NCI-H82 (cell line): ENCODE results near the gene DHPS.
"Not testable (repeated sequence)": the region's sequence is repeated elsewhere in the genome, so short reads cannot be mapped to it uniquely, and the experiment has no call there.

Experiments used
- DNase-seq: peaks from one replicate; lab custom pipeline; 2025; lab: John Stamatoyannopoulos, UW

Gene DHPS

GRCh38 chr19:12705654-12706331, 24.1 kb upstream of the DHPS start:
- no peak for DNase-seq

- no peak for DNase-seq
These were observed 23.5 kb upstream of the DHPS start for GRCh38 chr19:12705169-12705568.

- peak; percentile 97 for DNase-seq
These were observed 21.4 kb upstream of the DHPS start for GRCh38 chr19:12703046-12703445.

GRCh38 chr19:12701596-12702282, 20.1 kb upstream of the DHPS start:
- DNase-seq, result peak; percentile 43

GRCh38 chr19:12698138-12698537, 16.5 kb upstream of the DHPS start:
- no peak for DNase-seq

- not testable (repeated sequence) for DNase-seq
These were observed 15.7 kb upstream of the DHPS start for GRCh38 chr19:12697425-12697824.

GRCh38 chr19:12696366-12697335, 15.0 kb upstream of the DHPS start, which contains the start of gene FBXW9:
Gene FBXW9 (minus strand): TSS chr19:12696631. CDS start chr19:12696581, 50 bp downstream.
- peak; percentile 98 for DNase-seq

GRCh38 chr19:12695997-12696365, 14.3 kb upstream of the DHPS start:
- DNase-seq, result no peak

- no peak for DNase-seq
These were observed 13.8 kb upstream of the DHPS start for GRCh38 chr19:12695514-12695913.

- DNase-seq, result no peak
These were observed 13.4 kb upstream of the DHPS start for GRCh38 chr19:12695096-12695495.

- no peak for DNase-seq
These were observed 13.0 kb upstream of the DHPS start for GRCh38 chr19:12694641-12695040.

GRCh38 chr19:12692960-12693359, 11.3 kb upstream of the DHPS start:
- no peak for DNase-seq

- DNase-seq, result no peak
These were observed 8.0 kb upstream of the DHPS start for GRCh38 chr19:12689581-12690216.

- no peak for DNase-seq
These were observed 7.3 kb upstream of the DHPS start for GRCh38 chr19:12689012-12689411.

- DNase-seq, result no peak
These were observed 6.0 kb upstream of the DHPS start, which contains the start of gene GNG14 for GRCh38 chr19:12687496-12688196. Gene GNG14 (plus strand): TSS chr19:12687998. CDS start chr19:12688049, 51 bp downstream.

- no peak for DNase-seq
These were observed 4.2 kb upstream of the DHPS start for GRCh38 chr19:12685831-12686230.

- DNase-seq, result no peak
These were observed 1.6 kb downstream of the DHPS start for GRCh38 chr19:12680034-12680433.

GRCh38 chr19:12678039-12678438, 3.6 kb downstream of the DHPS start:
- DNase-seq, result not testable (repeated sequence)

- no peak for DNase-seq
These were observed 4.8 kb downstream of the DHPS start for GRCh38 chr19:12676928-12677327.

GRCh38 chr19:12676384-12676792, 5.3 kb downstream of the DHPS start:
- DNase-seq, result peak; percentile 95

- DNase-seq, result no peak
These were observed 5.7 kb downstream of the DHPS start for GRCh38 chr19:12675940-12676339.
